CD4-positive, alpha-beta T cell treated with Interleukin-15 for 1 hour (primary cell): ENCODE data around the gene ARPC4.

ENCODE experiments used
- DNase-seq: peaks from one replicate; pipeline ENCODE4 v3.0.0-alpha.2; 2020

The ARPC4 gene

GRCh38 chr3:9793161-9793781 lies 389 bp downstream of the ARPC4 start:
- DNase-seq = peak; percentile 32

- no peak for DNase-seq
These were observed 1.5 kb downstream of the ARPC4 start for GRCh38 chr3:9794400-9794799.

DNA sequence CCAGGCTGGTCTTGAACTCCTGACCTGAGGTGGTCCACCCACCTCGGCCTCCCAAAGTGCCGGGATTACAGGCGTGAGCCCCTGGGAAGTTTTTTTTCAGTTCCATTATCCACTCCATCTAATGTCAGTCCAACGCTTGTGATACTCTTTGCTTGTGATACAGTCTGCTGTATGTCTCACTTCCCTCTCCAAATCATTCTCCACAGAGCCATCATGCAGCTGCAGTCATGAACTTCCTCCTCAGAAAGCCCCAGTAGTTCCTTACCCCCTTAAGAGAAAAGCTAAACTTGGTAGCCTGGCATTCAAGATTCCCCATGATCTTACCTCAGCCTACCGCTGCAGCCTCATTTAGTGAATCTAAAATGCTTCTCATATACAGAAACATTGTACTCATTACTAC lies 2.3 kb downstream of the ARPC4 start:
- peak; percentile 36 for DNase-seq

DNA sequence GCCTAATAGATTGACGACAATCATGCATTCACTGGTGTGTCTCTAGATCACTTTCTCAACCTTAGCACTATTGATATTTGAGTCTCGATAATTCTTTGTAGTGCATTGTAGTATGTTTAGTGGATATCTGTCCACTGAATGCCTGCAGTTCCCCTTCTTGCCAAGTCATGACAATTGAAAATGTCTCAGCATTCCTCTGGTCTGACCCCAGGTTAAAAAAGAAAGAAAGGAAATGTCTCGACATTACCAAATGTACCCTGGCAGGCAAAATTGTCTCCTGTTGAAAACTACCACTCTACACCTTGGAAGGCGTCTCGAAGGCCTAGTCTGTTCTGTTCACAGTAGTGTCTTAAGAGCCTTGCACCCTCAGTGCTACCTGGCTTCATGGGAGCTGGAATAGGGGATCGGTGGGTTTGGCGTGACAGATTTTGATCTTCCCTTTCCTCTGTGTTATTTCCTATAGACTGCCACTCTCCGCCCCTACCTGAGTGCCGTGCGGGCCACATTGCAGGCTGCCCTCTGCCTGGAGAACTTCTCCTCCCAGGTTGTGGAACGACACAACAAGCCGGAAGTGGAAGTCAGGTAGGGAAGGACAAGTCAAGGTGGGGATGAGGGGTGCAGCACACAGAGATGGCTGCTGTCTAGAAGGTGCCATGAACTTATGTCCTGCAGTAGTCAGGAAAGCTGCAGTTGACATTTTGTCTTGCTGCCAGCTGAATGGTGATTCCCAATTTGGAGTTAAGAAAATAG lies 4.5 kb downstream of the ARPC4 start:
- no peak for DNase-seq

GRCh38 chr3:9800529-9800928 lies 7.6 kb downstream of the ARPC4 start:
- no peak for DNase-seq

DNA sequence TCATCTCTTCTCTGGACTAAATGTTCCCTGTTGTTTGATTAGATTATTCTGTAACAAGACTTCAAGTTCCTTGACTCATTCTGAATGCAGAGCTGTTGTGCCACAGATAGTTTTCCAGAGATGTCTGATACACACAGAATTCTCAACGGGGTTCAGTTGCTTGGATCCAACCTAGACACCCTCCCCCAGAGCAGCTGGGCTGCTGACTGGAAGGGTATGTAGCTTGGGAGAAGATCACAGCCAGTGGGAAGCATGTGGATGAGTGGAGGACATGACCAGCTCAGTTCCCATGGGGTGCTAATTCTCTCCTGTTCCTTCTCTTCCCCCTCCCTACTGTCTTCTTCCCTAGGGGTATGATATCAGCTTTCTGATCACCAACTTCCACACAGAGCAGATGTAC lies 10.6 kb downstream of the ARPC4 start:
- DNase-seq = no peak

DNA sequence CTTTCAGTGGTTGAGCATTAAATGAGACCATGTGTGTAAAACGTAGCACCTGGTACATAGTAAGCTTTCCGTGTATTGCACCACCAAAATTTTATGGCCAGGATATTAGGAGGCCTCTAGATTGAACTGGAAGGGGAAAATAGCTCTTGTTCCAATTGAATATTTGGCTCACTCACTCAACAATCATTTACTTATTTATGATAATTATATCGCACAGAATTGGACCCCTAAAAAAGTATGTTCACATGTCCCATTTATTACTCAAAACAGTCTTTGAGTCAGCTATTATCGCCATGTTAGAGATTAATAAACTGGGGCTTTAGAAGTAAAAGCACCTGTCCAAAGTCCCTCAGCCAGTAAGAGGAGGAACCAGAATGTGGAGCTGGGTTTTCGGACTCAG lies 12.1 kb downstream of the ARPC4 start:
- DNase-seq = no peak

DNA sequence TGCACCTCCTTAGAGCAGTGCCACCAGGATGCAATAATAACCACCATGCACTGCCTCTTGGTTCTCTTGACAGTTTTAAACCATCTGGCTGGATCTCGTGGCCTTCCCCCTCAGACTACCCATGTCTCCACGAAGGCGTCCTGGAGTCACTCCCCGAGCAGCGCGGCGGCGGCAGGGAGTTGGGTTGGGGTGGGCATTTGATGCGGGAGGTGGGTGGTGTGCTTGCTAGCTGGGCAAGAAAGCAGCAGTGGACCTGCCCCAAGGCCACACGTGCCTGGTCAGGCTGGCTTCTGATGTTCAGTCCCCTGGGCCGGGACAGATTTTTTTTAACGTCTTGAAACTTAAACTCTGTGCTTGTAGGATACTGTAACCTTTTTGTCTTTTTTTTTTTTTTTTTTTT lies 13.3 kb downstream of the ARPC4 start:
- no peak for DNase-seq

DNA sequence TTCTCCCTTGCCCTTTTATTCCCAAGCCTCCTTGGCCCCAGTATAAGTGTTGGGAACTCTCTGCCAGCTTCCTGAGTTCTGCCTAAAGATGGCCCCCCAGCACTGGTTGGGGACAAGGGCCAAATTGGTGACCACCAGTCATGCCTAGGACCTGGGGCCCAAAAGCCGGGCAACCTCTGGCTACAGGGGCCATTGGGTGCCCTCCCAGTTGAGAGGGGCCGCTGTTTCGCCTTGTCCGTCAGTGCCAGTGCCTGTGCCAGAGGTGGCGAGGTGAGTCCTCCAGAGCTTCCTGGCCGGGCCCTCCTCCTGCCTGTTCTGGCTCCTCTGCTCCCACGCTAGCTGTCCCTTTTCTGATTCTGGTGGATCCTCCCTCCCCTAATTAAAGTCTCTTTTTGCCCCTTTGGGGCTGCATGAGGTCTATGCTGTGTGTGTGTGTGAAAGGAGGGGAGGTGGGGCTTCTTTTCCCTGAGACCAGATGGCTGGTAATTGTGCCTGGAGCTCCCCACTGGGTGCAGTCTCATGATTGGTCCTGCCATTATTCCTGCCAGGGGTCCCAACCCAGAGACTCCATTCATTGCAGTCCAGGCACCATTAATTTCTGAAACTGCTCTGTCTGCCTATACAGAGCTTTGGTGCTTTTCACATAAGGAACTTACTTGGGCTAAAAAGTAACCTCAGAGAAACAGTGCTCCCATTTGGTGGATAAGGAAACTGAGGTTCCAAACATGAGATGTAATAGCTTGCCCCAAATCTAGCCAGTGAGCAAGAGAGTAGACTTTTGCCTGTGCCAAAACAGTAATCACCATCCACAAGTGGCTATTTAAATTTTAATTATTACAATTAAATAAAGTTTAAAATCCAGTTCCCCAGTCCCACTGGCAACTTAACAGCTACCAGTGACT lies 14.1 kb downstream of the ARPC4 start:
- no peak for DNase-seq

- DNase-seq = no peak
These were observed 15.1 kb downstream of the ARPC4 start for GRCh38 chr3:9807981-9808344.

GRCh38 chr3:9808345-9809037 lies 15.6 kb downstream of the ARPC4 start:
- peak; percentile 51 for DNase-seq

- no peak for DNase-seq
These were observed 16.3 kb downstream of the ARPC4 start for GRCh38 chr3:9809239-9809614.

DNA sequence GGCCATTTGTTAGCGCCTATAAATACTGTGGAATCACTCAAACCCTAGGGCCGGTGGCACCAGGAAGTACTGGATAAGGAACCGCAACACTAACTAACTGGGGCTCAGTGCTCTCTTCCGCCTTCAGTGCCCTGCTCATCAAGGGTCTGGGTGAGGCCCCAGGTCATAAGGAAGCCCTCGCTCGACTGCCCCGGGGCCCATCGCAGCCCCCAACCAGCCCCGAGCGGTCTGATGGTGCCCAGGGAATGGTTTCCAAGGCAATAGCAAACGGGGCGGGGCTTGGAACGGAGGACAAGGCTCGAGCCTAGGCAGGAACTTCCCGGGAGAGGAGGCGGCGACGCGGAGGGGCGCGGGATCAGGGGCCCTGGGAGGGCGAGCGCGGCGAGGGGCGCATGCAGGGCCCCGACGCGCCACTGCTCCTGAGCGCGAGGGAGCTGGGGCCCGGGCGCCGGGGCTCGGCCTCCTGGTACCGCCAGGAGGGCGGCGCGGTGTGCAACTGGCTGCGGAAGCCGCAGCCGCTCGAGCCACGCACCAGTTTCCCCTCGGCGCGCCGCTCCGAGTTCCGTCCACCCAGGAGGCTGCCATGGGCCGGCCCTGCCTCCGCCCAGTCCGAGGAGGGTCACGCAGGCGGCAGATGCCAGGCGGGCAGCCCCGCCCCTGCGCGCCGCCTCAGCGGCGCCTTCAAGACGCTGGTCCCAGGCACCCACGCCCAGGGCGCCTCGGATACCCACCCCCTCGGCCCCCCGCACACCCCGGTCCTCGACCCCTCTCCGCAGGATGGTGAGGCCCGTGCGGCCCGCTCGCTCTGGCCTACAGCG lies 16.9 kb downstream of the ARPC4 start, which contains the start of gene TTLL3:
TSS of gene TTLL3 (plus strand) at position 648 of the 818 bp plus-strand sequence. CDS start 400 bp downstream, outside the sequence.
- DNase-seq = peak; percentile 53

DNA sequence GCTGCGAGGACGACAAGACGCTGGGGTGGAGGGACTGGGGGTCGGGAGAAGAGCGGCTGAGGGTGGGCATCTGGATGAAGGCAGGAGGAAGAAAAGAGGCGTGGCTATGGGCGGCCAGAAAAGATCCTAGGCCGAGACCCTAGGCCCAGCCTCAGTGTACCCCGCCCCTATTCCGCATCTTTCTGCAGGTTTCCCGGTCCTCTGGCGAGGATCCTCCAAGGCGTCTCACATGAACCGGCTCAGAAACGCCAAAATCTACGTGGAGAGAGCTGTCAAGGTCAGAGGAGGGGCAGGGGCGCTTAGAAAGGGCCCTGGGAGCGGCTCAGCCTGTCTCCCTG lies 17.5 kb downstream of the ARPC4 start:
- DNase-seq = no peak

GRCh38 chr3:9810846-9811245 lies 18.0 kb downstream of the ARPC4 start:
- no peak for DNase-seq

DNA sequence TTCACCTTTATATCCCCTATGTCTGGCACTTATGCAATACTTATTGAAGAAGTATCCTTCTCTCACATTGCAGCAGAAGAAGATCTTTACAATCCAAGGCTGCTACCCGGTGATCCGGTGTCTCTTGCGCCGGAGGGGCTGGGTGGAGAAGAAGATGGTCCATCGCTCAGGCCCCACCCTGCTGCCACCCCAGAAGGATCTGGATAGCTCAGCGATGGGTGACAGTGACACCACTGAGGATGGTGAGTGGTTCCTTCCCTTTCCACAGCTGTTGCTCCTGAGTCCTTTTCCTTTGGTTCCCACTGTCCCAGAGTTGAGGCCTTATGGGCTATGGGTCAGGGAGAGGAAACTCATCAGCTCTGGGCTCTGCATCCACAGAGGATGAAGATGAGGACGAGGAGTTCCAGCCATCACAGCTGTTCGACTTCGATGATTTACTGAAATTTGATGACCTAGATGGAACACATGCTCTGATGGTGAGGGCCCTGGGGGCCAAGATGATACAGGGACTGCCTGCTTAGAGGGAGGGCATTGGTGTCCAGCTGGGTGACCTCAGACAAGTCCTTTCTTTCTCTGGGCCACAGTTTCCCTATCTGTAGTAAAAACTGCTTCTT lies 20.1 kb downstream of the ARPC4 start:
- no peak for DNase-seq

GRCh38 chr3:9815986-9816385 lies 23.1 kb downstream of the ARPC4 start:
- DNase-seq = no peak

GRCh38 chr3:9817436-9817835 lies 24.6 kb downstream of the ARPC4 start:
- no peak for DNase-seq

- no peak for DNase-seq
These were observed 25.9 kb downstream of the ARPC4 start for GRCh38 chr3:9818666-9819335.

GRCh38 chr3:9820543-9820942 lies 27.7 kb downstream of the ARPC4 start:
- DNase-seq = no peak

DNA sequence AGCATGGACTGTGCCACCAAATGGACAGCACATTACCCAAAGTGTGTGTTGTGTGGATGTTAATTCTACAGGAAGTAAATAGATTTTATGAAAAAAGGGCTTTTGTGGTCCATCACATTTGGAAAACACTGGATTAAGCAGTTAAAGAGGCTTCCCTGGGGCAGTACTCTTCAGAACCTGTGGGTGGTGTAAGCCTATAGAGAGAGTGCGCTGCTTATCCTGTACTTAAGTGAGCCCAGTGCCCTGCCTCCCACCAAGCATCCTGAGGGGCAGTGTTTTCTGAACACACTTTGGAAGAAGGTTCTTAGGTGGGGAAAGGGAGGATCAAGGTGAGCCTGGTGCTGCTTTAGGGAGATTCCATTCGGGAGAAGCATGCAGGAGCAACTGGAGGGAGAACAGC lies 28.1 kb downstream of the ARPC4 start:
- DNase-seq = no peak
